HG03442 (cell line): ENCODE results near the gene RNF111.
"Not testable (repeated sequence)": the region's sequence is repeated elsewhere in the genome, so short reads cannot be mapped to it uniquely, and the experiment has no call there.

Source experiments
- ATAC-seq: cut with Tn5 transposase; IDR thresholded peaks from one replicate; pipeline ENCODE4 v1.9.1; 2021; ENCODE audit warnings: mild to moderate bottlenecking, moderate library complexity; ENCODE audit not compliant: unreplicated experiment

RNF111 gene

GRCh38 chr15:58999694-59000093 is 12.2 kb downstream of the RNF111 start:
- no peak for ATAC-seq

DNA sequence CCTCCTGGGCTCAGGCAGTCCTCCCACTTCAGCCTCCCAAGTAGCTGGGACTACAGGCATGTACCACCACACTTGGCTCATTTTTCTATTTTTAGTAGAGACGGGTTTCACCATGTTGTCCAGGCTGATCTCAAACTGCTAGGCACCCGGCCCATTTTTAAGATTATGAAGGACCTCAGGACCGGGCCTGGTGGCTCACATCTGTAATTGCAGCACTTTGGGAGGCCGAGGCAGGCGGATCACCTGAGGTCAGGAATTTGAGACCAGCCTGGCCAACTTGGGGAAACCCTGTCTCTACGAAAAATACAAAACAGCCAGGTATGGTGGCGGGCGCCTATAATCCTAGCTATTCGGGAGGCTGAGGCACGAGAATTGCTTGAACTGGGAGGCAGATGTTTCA is 12.8 kb downstream of the RNF111 start:
- not testable (repeated sequence) for ATAC-seq

- no peak for ATAC-seq
Observed at GRCh38 chr15:59001946-59002345, 14.5 kb downstream of the RNF111 start.

DNA sequence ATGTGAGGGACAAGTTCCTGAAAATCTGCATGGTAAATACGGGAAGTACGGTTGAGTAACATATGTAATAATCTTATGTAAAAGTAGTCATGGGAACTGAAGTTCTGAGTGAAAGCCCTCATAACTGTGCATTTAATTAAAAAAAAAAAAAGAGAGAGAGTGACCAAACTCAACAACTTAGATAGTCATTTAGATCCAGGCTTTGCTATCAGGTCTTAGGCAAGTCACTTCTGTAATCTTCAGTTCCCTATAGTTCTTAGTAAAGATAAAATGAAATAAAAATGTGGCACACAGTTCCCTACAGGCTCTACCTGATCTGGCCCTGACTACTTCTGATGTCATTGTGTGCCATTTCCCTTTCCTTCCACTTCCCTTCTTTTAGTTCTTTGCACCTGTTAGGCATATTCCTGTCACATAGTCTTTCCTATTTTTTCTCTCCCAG is 15.0 kb downstream of the RNF111 start:
- no peak for ATAC-seq

DNA sequence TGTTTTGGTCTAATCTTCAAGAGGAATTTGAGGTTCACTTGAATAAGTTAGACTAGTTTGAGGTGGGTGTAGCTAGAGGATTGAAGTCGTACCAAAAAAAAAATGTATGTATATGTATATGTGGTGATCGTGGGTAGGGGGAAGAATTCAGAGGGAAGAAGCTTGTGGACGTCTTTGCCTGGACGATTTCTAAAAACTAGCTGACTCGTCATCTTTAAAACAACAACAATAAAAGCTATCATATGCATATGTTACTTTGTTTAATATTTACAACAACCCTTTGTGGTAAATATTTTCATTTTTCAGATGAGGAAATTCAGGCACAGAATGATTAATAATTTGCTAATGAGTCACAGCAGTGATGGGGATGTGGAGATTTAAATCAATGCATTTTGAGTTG is 18.1 kb downstream of the RNF111 start:
- ATAC-seq: no peak

GRCh38 chr15:59008086-59008485 is 20.6 kb downstream of the RNF111 start:
- ATAC-seq: no peak

- ATAC-seq: no peak
Observed at GRCh38 chr15:59011262-59011952, 23.9 kb downstream of the RNF111 start.

DNA sequence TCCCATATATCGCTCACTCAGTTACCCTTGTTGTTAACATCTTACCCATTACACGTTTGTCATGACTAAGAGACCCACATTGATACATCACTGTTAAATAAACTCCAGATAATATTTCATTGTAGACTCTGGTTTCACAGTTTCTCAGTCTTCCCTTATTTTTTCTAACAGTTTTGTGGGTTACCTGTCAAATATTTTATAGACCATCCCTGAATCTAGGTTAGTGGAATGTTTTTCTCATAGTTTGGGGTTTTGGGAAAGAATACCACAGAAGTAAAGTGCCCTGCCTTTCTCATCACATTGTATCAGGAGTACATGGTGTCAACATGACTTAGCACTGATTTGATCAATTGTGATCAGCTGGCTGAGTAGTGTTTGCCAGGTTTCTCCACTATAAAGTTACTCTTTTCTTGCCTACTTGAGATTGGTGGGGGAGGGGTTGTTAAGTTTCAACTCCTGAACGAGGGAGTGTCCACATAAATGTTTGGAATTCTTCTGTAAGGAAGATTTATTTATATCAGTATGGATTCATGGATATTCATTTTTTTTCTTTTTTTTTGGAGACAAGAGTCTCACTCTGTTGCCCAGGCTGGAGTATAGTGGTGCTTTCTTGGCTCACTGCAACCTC is 25.9 kb downstream of the RNF111 start:
- ATAC-seq: no peak

- no peak for ATAC-seq
Observed at GRCh38 chr15:59014068-59014467, 26.6 kb downstream of the RNF111 start.

DNA sequence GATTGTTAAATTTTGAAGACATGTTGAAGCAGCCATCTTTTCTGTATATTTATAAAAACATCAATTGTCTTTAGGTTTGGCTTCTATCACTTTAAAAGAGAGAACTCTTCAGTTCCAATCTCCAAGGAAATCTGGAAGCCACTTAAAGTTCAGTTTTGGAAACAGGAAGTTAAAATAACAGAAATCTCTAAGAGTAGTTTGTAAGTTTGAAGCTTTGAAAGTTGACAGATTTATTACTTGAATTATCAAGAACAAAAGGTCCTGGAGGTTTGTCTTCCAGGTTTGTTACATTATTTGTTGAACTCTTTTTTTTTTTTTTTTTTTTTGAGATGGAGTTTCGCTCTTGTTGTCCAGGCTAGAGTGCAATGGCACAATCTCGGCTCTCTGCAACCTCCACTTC is 30.0 kb downstream of the RNF111 start:
- ATAC-seq: no peak

- no peak for ATAC-seq
Observed at GRCh38 chr15:59018833-59019232, 31.4 kb downstream of the RNF111 start.

GRCh38 chr15:59020322-59020721 is 32.9 kb downstream of the RNF111 start:
- ATAC-seq: no peak

DNA sequence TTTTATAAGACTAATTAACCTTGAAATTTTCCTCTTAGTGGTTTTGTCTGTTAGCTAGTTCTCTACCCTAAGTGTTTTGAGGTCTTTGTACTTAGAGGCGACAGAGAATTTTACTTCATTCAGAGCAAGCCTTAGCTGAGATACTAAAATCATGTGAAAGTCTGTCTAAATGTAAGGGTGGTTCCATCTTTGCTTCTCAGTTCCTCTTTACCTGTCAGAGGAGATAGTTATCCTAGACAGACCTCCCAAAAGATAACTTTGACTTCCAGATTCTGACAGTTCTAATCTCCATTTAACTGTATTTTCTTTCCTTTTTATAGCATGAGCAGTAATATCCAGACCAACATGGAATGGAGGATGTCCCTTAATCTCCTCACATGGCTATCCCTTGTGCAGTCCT is 34.7 kb downstream of the RNF111 start:
- no peak for ATAC-seq

GRCh38 chr15:59026207-59026606 is 38.7 kb downstream of the RNF111 start:
- ATAC-seq: no peak

GRCh38 chr15:59028387-59028955 is 41.0 kb downstream of the RNF111 start:
- ATAC-seq: no peak

- no peak for ATAC-seq
Observed at GRCh38 chr15:59029554-59029953, 42.1 kb downstream of the RNF111 start.

- no peak for ATAC-seq
Observed at GRCh38 chr15:59035201-59035600, 47.7 kb downstream of the RNF111 start.

DNA sequence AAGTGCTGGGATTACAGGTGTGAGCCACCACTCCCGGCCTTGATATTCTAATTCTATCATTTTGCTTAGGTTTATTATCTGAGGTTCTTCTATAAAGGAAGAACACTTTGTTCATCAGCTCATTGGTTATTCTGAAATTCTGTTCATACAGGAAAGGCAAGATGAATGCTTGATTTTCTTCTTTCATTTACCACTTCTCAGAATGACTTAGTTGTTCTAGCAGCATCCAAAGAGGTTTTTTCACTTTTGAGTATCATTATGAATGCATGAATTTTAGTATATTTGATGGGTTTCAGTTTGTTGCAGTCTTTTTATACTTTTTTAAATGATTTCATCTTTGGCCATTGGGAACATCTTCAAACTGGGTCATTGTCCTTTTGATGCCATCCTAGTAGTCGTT is 51.8 kb downstream of the RNF111 start:
- no peak for ATAC-seq

- no peak for ATAC-seq
Observed at GRCh38 chr15:59042041-59042440, 54.6 kb downstream of the RNF111 start.

DNA sequence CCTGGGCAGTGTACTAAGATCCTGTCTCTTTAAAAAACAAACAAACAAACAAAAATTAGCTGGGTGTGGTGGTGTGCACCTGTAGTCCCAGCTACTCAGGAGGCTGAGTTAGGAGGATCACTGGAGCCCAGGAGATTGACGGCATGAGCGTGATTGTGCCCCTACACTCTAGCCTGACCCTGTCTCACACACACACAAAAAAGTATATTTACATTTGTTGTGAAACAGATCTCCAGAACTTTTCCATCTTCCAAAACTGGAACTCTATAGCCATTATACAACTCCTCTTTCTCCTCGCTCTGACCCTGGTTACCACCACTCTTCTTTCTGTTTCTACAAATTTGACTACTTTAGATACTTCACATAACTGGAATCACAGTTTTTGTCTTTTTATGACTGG is 61.4 kb downstream of the RNF111 start:
- no peak for ATAC-seq

DNA sequence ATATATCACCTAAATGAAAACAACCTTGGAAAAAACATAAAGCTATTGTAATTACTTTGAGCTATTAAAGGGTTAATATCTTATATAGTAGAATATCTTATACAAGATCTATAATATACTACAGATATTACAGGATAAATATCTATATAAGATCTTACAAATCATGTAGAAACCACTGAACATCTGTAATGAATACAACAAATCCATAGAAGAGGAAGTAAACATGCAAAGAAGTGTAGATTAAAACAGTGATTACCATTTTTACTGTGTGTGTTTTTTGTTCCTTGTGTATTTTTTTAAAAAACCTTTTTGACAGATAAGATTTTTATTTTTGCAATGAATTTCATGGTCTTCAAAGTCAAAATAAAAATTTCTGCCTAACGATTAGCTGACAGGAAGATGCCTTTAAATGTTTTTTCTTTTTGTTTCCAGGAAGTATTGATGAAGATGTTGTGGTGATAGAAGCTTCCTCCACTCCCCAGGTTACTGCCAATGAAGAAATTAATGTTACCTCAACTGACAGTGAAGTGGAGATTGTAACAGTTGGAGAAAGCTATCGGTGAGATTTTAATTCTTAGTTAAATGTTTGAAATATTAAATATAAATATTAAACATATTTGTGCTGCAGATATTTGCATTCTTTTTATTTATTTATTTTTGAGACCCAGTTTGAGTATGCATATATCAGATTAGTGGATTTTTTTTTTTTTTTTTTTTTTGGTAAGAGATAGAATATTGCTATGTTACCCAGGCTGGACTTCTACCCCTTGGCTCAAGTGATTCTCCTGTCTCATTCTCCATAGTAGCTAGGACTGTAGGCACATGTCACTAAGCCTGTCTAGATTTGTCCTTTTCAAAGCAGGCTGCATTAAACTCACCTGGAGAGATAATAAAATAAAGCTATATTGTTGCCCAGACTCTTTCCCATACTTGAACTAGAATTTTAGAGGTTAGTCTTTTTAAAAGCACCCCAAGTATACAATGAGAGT is 64.7 kb downstream of the RNF111 start:
- no peak for ATAC-seq
